T-helper 2 cell treated with Interferon-gamma antibody and Interleukin-4, amounts not matched to agents 5 μg/mL and 100 μg/mL, for 36 hours (primary cell): ENCODE results near the gene MAN2A1.
"Not testable (repeated sequence)": the region's sequence is repeated elsewhere in the genome, so short reads cannot be mapped to it uniquely, and the experiment has no call there.

Source experiments
- DNase-seq: peaks from one replicate; pipeline ENCODE4 v3.0.0; 2021; ENCODE audit warnings: low spot score
- H3K27ac Mint-ChIP-seq: one replicate; pipeline ENCODE4 v1.8.0; 2021; ENCODE audit warnings: mild to moderate bottlenecking, mixed read lengths
- H3K27me3 Mint-ChIP-seq: one replicate; pipeline ENCODE4 v1.8.0; 2021; ENCODE audit warnings: low read depth, mixed read lengths
- H3K36me3 Mint-ChIP-seq: one replicate; pipeline ENCODE4 v1.8.0; 2021; ENCODE audit warnings: low read depth, mixed read lengths
- H3K4me1 Mint-ChIP-seq: one replicate; pipeline ENCODE4 v1.8.0; 2021; ENCODE audit warnings: low read depth, mixed read lengths
- H3K4me3 Mint-ChIP-seq: one replicate; pipeline ENCODE4 v1.8.0; 2022; ENCODE audit warnings: mild to moderate bottlenecking, moderate library complexity, mixed read lengths
- H3K9me3 Mint-ChIP-seq: one replicate; pipeline ENCODE4 v1.8.0; 2021; ENCODE audit warnings: mixed read lengths

MAN2A1 gene

GRCh38 chr5:109805883-109806282 is 116.2 kb downstream of the MAN2A1 start:
- no peaks in the 10 kb centered on the region for H3K27me3 Mint-ChIP-seq
- no peaks in the 10 kb centered on the region for H3K4me1 Mint-ChIP-seq
- H3K4me3 Mint-ChIP-seq, result no peak overlapping the region
- H3K36me3 Mint-ChIP-seq, result peaks cover 16% of the 10 kb centered on the region
- DNase-seq, result no peak
- no peak overlapping the region for H3K27ac Mint-ChIP-seq
- H3K9me3 Mint-ChIP-seq, result no peaks in the 10 kb centered on the region

- H3K27me3 Mint-ChIP-seq, result no peaks in the 10 kb centered on the region
- no peak overlapping the region for H3K27ac Mint-ChIP-seq
- H3K36me3 Mint-ChIP-seq, result peaks cover 17% of the 10 kb centered on the region
- no peaks in the 10 kb centered on the region for H3K4me1 Mint-ChIP-seq
- no peak overlapping the region for H3K4me3 Mint-ChIP-seq
- no peaks in the 10 kb centered on the region for H3K9me3 Mint-ChIP-seq
- DNase-seq, result no peak
These were observed 123.0 kb downstream of the MAN2A1 start for GRCh38 chr5:109812698-109813097.

- Mint-ChIP-seq H3K9me3 (no peaks in the 10 kb centered on the region), H3K36me3 (peaks cover 13% of the 10 kb centered on the region), H3K4me1 (no peaks in the 10 kb centered on the region), H3K4me3 (no peak overlapping the region), H3K27ac (no peak overlapping the region), H3K27me3 (no peaks in the 10 kb centered on the region)
- DNase-seq, result no peak
These were observed 127.0 kb downstream of the MAN2A1 start for GRCh38 chr5:109816732-109817131.

- Mint-ChIP-seq H3K4me1 (no peaks in the 10 kb centered on the region), H3K27ac (no peak overlapping the region), H3K36me3 (peaks cover 18% of the 10 kb centered on the region), H3K4me3 (no peak overlapping the region), H3K27me3 (no peaks in the 10 kb centered on the region), H3K9me3 (no peaks in the 10 kb centered on the region)
- DNase-seq, result no peak
These were observed 130.2 kb downstream of the MAN2A1 start for GRCh38 chr5:109819878-109820277.

GRCh38 chr5:109823597-109823996 is 133.9 kb downstream of the MAN2A1 start:
- peaks cover 34% of the 10 kb centered on the region for H3K36me3 Mint-ChIP-seq
- DNase-seq, result no peak
- H3K27me3 Mint-ChIP-seq, result no peaks in the 10 kb centered on the region
- H3K4me3 Mint-ChIP-seq, result no peak overlapping the region
- H3K9me3 Mint-ChIP-seq, result no peaks in the 10 kb centered on the region
- H3K4me1 Mint-ChIP-seq, result peaks cover 1% of the 10 kb centered on the region
- no peak overlapping the region for H3K27ac Mint-ChIP-seq

- peaks cover 43% of the 10 kb centered on the region for H3K36me3 Mint-ChIP-seq
- no peak for DNase-seq
- H3K4me1 Mint-ChIP-seq, result peaks cover 1% of the 10 kb centered on the region
- no peak overlapping the region for H3K27ac Mint-ChIP-seq
- no peaks in the 10 kb centered on the region for H3K9me3 Mint-ChIP-seq
- H3K27me3 Mint-ChIP-seq, result no peaks in the 10 kb centered on the region
- H3K4me3 Mint-ChIP-seq, result no peak overlapping the region
These were observed 135.7 kb downstream of the MAN2A1 start for GRCh38 chr5:109825450-109825849.

- Mint-ChIP-seq H3K9me3 (no peaks in the 10 kb centered on the region), H3K4me3 (no peak overlapping the region), H3K36me3 (peaks cover 44% of the 10 kb centered on the region), H3K27ac (no peak overlapping the region), H3K27me3 (no peaks in the 10 kb centered on the region), H3K4me1 (peaks cover 1% of the 10 kb centered on the region)
- no peak for DNase-seq
These were observed 136.7 kb downstream of the MAN2A1 start for GRCh38 chr5:109826426-109826825.

- no peak overlapping the region for H3K27ac Mint-ChIP-seq
- H3K36me3 Mint-ChIP-seq, result peaks cover 50% of the 10 kb centered on the region
- H3K9me3 Mint-ChIP-seq, result peaks cover 3% of the 10 kb centered on the region
- no peak for DNase-seq
- H3K27me3 Mint-ChIP-seq, result no peaks in the 10 kb centered on the region
- H3K4me3 Mint-ChIP-seq, result no peak overlapping the region
- peaks cover 6% of the 10 kb centered on the region for H3K4me1 Mint-ChIP-seq
These were observed 139.6 kb downstream of the MAN2A1 start for GRCh38 chr5:109829331-109829730.

- DNase-seq, result no peak
- Mint-ChIP-seq H3K27me3 (no peaks in the 10 kb centered on the region), H3K4me1 (peaks cover 5% of the 10 kb centered on the region), H3K4me3 (no peak overlapping the region), H3K27ac (no peak overlapping the region), H3K36me3 (peaks cover 42% of the 10 kb centered on the region), H3K9me3 (peaks cover 3% of the 10 kb centered on the region)
These were observed 141.3 kb downstream of the MAN2A1 start for GRCh38 chr5:109830955-109831502.

- H3K36me3 Mint-ChIP-seq, result peaks cover 36% of the 10 kb centered on the region
These were observed 142.8 kb downstream of the MAN2A1 start for GRCh38 chr5:109832207-109833188.

GRCh38 chr5:109833946-109834345 is 144.2 kb downstream of the MAN2A1 start:
- no peak for DNase-seq
- H3K9me3 Mint-ChIP-seq, result peaks cover 3% of the 10 kb centered on the region
- H3K36me3 Mint-ChIP-seq, result peaks cover 34% of the 10 kb centered on the region
- H3K4me1 Mint-ChIP-seq, result peaks cover 5% of the 10 kb centered on the region
- H3K27ac Mint-ChIP-seq, result no peak overlapping the region
- no peaks in the 10 kb centered on the region for H3K27me3 Mint-ChIP-seq
- no peak overlapping the region for H3K4me3 Mint-ChIP-seq

More at GRCh38 chr5:109832207-109833188, 142.8 kb downstream of the MAN2A1 start:
- not testable (repeated sequence) for DNase-seq, H3K27ac Mint-ChIP-seq, H3K9me3 Mint-ChIP-seq, H3K27me3 Mint-ChIP-seq, H3K4me1 Mint-ChIP-seq, H3K4me3 Mint-ChIP-seq

GRCh38 chr5:109836280-109836679 is 146.6 kb downstream of the MAN2A1 start:
- H3K36me3 Mint-ChIP-seq, result peaks cover 25% of the 10 kb centered on the region
- DNase-seq, result no peak
- H3K27me3 Mint-ChIP-seq, result no peaks in the 10 kb centered on the region
- H3K27ac Mint-ChIP-seq, result no peak overlapping the region
- peaks cover 5% of the 10 kb centered on the region for H3K4me1 Mint-ChIP-seq
- peaks cover 3% of the 10 kb centered on the region for H3K9me3 Mint-ChIP-seq
- H3K4me3 Mint-ChIP-seq, result no peak overlapping the region

- no peak for DNase-seq
- no peak overlapping the region for H3K27ac Mint-ChIP-seq
- no peaks in the 10 kb centered on the region for H3K27me3 Mint-ChIP-seq
- H3K4me1 Mint-ChIP-seq, result peaks cover 5% of the 10 kb centered on the region
- H3K36me3 Mint-ChIP-seq, result peaks cover 27% of the 10 kb centered on the region
- H3K9me3 Mint-ChIP-seq, result peaks cover 3% of the 10 kb centered on the region
- H3K4me3 Mint-ChIP-seq, result no peak overlapping the region
These were observed 147.6 kb downstream of the MAN2A1 start for GRCh38 chr5:109837231-109837861.

- Mint-ChIP-seq H3K27me3 (no peaks in the 10 kb centered on the region), H3K27ac (no peak overlapping the region), H3K36me3 (peaks cover 28% of the 10 kb centered on the region), H3K4me1 (peaks cover 5% of the 10 kb centered on the region), H3K4me3 (no peak overlapping the region), H3K9me3 (peaks cover 3% of the 10 kb centered on the region)
- no peak for DNase-seq
These were observed 148.4 kb downstream of the MAN2A1 start for GRCh38 chr5:109838157-109838556.
